WTC11 (cell line): Measurements from ENCODE around the gene FEZF1. TPM values are rescaled to one million over a fixed set of nuclear protein-coding genes. Genes with fewer than 3 reads are reported as not detected.

ENCODE experiments used
- CREM ChIP-seq: sonication (generic); formaldehyde crosslinking; IDR thresholded peaks from 2 replicates; pipeline ENCODE4 v1.8.1; 2022; ENCODE audit warnings: mild to moderate bottlenecking, missing genetic modification reagents, moderate library complexity
- PRRX2 ChIP-seq: fragments of 250-450 bp; sonication (Bioruptor Pico); IDR thresholded peaks from 2 replicates; pipeline ENCODE4 v1.8.0; 2021; ENCODE audit warnings: mild to moderate bottlenecking
- RELA ChIP-seq: sonication (generic); formaldehyde crosslinking; IDR thresholded peaks from 2 replicates; pipeline ENCODE4 v1.8.1; 2022; ENCODE audit warnings: missing genetic modification reagents, mild to moderate bottlenecking, borderline replicate concordance
- total RNA-seq: library from RNA; stranded (reverse); gene quantifications from 3 replicates; pipeline ENCODE4 v1.2.3, GENCODE V29; 2021

FEZF1 gene
- total RNA-seq, 1 experiment from 2014 or later, result 20.0 TPM

- TF ChIP-seq CREM (CRISPR knock-in tag), result no peak
- no peak for TF ChIP-seq RELA (CRISPR knock-in tag)
- TF ChIP-seq PRRX2 (CRISPR knock-in tag), result no peak
Observed at GRCh38 chr7:122255454-122255853, 49.1 kb downstream of the FEZF1 start (continued).

Other genes with a start within 250 kb of the FEZF1 start
- gene AASS, start 160.5 kb downstream of the FEZF1 start, total RNA-seq, result 308 to 349 TPM (median 340 TPM) in 3 replicates